Tongue (tissue), 2 donors: ENCODE data around the gene OVCH1. TPM values are rescaled to one million over a fixed set of nuclear protein-coding genes. Genes with fewer than 3 reads are reported as not detected.
"Not testable (repeated sequence)": the region's sequence is repeated elsewhere in the genome, so short reads cannot be mapped to it uniquely, and the experiment has no call there.

Experiments
- DNase-seq: peaks from one replicate; pipeline ENCODE4 v3.0.0-alpha.2; 2015
- total RNA-seq: library from RNA; depleted of rRNA; stranded (reverse); fragments of >200 nt; gene quantifications from one replicate; pipeline ENCODE4 v1.2.3, GENCODE V29; 2014

OVCH1 gene
- total RNA-seq, 1 donor from 2014 or later: 0.10 TPM

DNA sequence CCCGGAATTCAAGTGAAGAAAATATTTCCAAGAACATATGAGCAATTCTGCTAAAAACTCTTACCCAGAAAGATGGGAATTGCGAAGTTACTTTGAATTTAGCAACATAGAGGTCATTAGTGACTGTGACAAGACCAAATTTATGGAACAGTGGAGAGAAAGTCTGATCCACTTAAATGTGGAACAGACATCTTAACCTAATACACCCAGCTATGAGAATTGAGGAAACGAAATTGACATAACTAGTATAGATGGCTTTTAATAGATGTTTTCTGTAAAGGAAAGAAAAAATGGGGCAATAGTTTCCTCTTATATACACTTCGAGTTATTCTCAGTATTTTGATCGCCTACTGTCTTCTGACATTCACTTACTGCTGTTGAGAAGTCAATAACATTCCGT lies 4.6 kb downstream of the OVCH1 start:
- DNase-seq: no peak

- no peak for DNase-seq
These were observed 10.5 kb downstream of the OVCH1 start for GRCh38 chr12:29486972-29487371.

GRCh38 chr12:29463198-29463597 lies 34.3 kb downstream of the OVCH1 start:
- no peak for DNase-seq

DNA sequence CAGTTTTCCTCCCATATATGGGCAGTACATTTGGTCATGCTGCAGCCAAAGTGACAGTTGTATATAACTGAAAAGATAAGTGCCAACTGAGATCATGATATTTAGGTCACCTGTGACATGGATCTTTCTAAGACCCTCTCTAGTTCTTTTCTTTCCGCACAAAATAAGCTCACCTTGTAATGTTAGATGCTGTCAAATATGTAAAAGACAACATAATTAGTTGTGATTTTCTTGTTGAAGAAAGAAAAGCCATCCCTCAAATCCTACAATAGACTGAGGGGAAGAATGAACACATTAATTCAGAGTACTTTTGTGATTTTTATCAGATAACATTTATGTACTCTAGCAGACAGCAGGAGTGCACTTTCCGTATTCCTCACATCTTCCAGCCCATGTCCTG lies 37.4 kb downstream of the OVCH1 start:
- DNase-seq: no peak

DNA sequence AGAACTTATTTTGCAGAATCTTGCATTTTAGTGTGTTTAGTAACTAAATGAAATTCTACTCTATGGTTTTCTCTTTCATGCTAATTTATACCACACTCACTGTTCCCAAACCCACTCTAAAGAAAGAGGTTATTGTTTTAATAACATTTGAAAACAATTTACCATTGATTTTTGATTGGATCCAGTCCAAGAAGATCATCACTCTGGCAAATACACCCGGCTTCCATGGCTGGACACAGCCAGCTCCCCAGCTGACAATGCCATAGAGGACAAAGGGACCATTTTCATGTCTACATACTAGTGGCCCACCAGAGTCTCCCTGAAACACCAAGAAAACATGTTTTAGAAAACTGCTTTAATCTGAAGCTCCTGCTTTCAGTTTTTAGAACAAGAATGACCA lies 42.4 kb downstream of the OVCH1 start:
- DNase-seq: peak; percentile 53

DNA sequence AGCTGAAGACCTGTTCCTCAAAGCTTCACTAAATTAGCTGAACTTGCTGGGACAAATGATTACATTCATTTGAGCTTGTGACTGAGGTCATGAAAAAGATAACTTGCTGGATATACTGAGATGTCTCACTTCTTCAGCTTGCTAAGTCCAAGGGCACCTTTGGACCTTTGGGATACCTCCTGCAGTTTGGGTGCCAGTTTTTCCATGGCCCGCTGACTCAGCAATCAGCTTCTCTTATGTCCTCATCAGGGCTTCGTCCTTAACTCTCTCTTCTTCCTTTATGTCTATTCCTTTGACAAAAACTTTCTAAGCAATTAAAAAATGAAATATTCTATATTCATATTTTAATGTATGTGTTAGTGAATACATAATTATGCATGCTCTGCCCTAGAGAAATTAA lies 45.6 kb downstream of the OVCH1 start:
- DNase-seq: no peak

GRCh38 chr12:29448157-29448556 lies 49.3 kb downstream of the OVCH1 start:
- no peak for DNase-seq

GRCh38 chr12:29447285-29447975 lies 50.1 kb downstream of the OVCH1 start:
- no peak for DNase-seq

DNA sequence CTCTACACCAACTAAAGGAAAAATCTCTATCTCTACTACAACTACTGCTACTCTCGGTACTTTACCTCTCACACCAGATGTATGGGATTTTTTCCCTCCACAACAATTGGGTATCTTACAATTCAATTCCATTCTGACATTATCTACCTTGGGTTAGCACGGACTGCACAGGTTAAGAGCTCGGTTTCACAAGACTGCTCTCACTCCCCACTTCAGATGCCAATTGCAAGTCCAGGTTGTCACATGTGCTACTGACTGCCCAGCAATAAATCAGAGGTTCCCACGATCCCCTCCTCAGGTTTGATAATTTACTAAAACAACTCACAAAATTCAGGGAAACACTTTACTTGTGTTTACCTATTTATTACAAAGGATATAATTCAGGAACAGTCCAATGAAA lies 58.0 kb downstream of the OVCH1 start:
- no peak for DNase-seq

DNA sequence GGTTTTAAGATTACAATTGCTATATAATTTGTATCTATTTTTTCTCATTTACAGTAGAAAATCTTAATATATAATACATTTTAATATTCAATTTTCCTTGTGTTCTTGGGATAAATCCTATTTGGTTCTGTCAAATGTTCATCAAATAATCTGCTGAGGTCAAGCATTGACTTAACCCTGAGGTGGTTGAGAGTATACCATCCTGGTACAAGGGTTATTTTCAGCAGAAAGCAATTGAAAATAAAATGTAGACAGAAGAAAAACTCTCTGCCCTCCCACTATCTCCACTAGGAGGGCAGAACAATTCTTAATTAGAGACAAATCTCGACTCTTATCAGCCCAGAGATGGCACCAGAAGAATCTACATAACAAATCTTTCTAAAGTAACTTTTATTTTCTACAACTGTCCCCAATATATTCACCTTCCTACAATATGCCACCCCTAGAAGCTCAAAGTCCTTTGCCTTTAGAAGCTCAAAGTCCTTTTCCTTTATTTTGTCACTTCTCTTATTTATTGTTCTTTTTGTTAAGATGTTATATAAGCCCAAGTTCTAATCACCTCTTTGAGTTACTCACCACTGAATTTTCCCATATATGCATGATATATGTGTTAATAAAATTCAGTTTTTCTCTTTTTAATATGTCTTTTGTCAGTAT lies 58.6 kb downstream of the OVCH1 start:
- no peak for DNase-seq

DNA sequence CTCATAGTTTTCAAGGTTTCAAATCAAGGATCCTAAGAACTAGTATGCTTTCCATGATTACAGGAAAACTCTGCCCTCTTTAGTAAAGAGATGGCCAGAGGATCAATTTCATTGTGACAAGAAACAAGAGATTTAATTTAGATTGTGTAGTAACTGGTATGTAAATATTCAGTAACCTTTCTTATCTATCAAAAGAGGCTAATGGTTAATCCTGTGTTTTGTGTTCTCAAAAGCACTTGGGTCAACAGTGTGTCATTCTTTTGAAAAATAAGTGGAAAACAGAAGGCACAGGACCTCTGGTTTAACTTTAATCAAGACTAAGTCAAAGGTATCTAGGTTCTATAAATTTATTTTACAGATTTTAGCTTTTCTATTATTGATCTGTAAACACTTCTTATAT lies 59.9 kb downstream of the OVCH1 start:
- no peak for DNase-seq

GRCh38 chr12:29436815-29437214 lies 60.7 kb downstream of the OVCH1 start:
- DNase-seq: not testable (repeated sequence)

DNA sequence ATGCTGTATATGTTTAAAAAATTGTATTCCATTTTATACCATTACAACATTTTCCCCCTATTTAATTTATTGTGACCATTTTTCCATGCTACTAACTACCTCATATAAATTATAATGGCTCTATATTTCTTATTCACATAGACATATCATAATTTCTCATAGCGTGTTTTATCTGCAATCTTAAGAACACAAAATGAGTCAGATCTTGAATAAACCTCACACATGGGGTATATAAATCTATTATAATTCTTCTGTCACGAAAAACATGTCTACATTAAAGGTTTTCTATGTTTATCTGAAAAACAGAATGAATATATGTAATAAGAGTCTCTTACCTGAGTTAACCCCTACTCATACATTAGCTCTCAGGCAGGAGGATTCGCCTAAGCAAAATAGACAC lies 66.0 kb downstream of the OVCH1 start:
- no peak for DNase-seq

GRCh38 chr12:29430716-29431044 lies 66.8 kb downstream of the OVCH1 start:
- DNase-seq: no peak

- DNase-seq: peak; percentile 12
These were observed 67.3 kb downstream of the OVCH1 start for GRCh38 chr12:29429999-29430715.

DNA sequence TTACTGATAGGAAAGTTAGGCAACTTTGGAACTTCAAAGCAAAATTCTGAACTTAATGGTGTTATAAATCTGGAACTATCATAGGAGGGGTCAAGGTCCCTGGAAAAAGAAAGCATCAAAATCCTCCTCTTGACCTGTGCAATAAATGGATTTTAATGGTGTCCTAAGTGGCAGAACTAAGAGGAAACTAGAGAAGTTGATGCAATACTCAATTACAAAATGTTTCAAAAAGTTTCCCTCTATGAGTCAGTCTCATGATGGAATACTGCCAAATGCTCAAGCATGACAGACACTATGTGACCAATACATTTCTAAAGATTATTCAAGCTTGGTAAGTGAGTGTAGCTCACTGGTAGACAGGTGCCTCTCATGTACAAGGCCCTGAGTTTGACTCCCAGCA lies 68.9 kb downstream of the OVCH1 start:
- no peak for DNase-seq

- no peak for DNase-seq
These were observed 69.5 kb downstream of the OVCH1 start for GRCh38 chr12:29427964-29428363.

DNA sequence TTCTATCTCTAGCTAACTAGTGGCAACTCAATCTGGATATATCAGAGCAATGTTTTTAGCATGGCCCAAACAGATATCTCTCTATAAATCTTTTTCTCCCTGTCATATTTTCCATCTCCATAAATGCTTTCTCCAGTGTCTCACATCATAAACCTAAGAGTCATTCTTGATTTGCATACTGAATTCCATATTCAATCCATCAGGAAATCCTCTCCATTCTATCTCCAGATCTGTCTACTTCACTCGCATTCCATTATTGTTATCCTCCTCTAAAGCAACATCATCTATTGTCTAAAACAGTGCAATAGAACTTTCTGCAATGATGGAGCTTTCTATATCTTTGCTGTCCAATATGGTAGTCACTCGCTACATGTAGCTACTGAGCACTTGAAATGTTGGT lies 71.0 kb downstream of the OVCH1 start:
- no peak for DNase-seq

GRCh38 chr12:29425722-29426121 lies 71.8 kb downstream of the OVCH1 start:
- no peak for DNase-seq

- no peak for DNase-seq
These were observed 80.7 kb downstream of the OVCH1 start for GRCh38 chr12:29416748-29417147.

DNA sequence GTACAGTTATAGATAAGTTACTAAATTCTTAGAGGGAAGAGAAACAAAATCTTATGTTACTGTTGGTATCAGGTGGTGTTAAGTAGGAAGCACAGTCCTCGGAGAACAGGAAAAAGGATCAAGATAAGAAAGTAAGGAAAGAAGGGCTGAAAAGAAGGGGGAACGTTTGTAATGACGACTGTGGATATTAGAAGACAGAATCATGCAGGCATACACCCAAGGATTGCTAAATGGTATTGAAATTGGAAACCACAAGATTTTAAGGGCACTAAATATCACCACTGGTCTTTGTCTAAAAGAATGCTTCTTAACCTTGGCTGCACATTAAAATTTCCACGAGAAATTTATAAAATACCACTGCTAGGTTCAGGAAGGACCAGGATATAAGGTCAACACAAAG lies 82.4 kb downstream of the OVCH1 start:
- DNase-seq: no peak

DNA sequence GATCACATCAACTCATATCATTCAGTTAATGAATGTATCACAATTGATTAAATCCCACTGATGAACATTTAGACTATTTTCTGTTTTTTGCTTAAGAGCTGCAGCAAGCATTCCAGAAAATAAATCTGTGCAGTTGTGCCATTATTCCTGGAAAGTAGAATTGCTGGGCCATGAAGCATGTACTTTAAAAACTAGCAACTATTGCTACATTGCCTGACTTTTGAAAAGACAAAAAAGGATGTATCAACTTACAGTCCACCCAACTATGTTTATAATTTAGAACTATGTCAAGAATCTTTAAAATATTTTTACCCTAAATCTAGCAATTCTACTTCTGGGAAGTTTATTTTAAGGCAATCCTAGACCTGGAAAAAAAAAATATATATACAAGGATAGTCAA lies 83.1 kb downstream of the OVCH1 start:
- no peak for DNase-seq

DNA sequence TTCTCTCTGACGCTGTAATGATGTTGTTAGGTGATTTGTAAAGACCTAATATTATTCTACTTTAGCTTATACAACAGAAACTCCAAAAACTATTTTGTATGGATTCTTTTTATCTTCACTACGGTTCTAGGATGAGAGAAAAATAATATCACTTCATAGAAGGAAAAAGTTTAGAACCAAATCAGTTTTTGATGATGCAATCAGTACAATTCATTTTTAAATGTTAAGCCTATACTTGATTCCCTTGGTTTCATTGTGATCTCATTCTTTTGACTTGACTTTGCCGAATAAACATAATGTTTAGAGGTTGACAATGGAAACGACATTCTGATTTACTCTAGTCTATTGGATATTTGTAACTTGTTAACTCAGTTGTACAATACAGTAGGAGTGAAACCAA lies 91.9 kb downstream of the OVCH1 start:
- no peak for DNase-seq

- no peak for DNase-seq
These were observed 93.5 kb downstream of the OVCH1 start for GRCh38 chr12:29403991-29404390.
